ENCODE results near the gene TOM1L1.

Gene TOM1L1

GRCh38 chr17:54971147-54971546 is 70.5 kb downstream of the TOM1L1 start:
- no peak overlapping the region for H3K4me3 ChIP-seq (ENCODE audit: low read depth, low read length)
- TF ChIP-seq CTCF (IDR thresholded peaks at IDR 0.05; ENCODE audit: control insufficient read depth, extremely low read depth, insufficient read depth), result no peak
- DNase-seq (ENCODE audit: low read depth), result no peak

- TF ChIP-seq CTCF (IDR thresholded peaks at IDR 0.05; ENCODE audit: control insufficient read depth, extremely low read depth, insufficient read depth), result no peak
- no peak for DNase-seq (ENCODE audit: low read depth)
- no peak overlapping the region for H3K4me3 ChIP-seq (ENCODE audit: low read depth, low read length)
Measured at GRCh38 chr17:54971901-54972300, 71.2 kb downstream of the TOM1L1 start.

GRCh38 chr17:54972406-54973138 is 71.9 kb downstream of the TOM1L1 start:
- H3K4me3 ChIP-seq (ENCODE audit: low read depth, low read length), result no peak overlapping the region
- DNase-seq (ENCODE audit: low read depth), result no peak
- no peak for TF ChIP-seq CTCF (IDR thresholded peaks at IDR 0.05; ENCODE audit: control insufficient read depth, extremely low read depth, insufficient read depth)

- TF ChIP-seq CTCF (IDR thresholded peaks at IDR 0.05; ENCODE audit: control insufficient read depth, extremely low read depth, insufficient read depth), result no peak
- H3K4me3 ChIP-seq (ENCODE audit: low read depth, low read length), result no peak overlapping the region
- no peak for DNase-seq (ENCODE audit: low read depth)
Measured at GRCh38 chr17:54974759-54975158, 74.1 kb downstream of the TOM1L1 start.

- DNase-seq (ENCODE audit: low read depth), result no peak
- no peak overlapping the region for H3K4me3 ChIP-seq (ENCODE audit: low read depth, low read length)
- no peak for TF ChIP-seq CTCF (IDR thresholded peaks at IDR 0.05; ENCODE audit: control insufficient read depth, extremely low read depth, insufficient read depth)
Measured at GRCh38 chr17:54976316-54976715, 75.7 kb downstream of the TOM1L1 start.

- no peak overlapping the region for H3K4me3 ChIP-seq (ENCODE audit: low read depth, low read length)
- peak; percentile 80 for DNase-seq (ENCODE audit: low read depth)
- no peak for TF ChIP-seq CTCF (IDR thresholded peaks at IDR 0.05; ENCODE audit: control insufficient read depth, extremely low read depth, insufficient read depth)
Measured at GRCh38 chr17:54977744-54978143, 77.1 kb downstream of the TOM1L1 start.

GRCh38 chr17:54979657-54980056 is 79.0 kb downstream of the TOM1L1 start:
- no peak for TF ChIP-seq CTCF (IDR thresholded peaks at IDR 0.05; ENCODE audit: control insufficient read depth, extremely low read depth, insufficient read depth)
- DNase-seq (ENCODE audit: low read depth), result peak; percentile 90
- peak overlapping the region; percentile 29 for H3K4me3 ChIP-seq (ENCODE audit: low read depth, low read length)
